PC-9 (cell line): ENCODE measurements around the gene CDK6. TPM values are rescaled to one million over a fixed set of nuclear protein-coding genes. Genes with fewer than 3 reads are reported as not detected.

Experiments used
- BruUV-seq: library from RNA; stranded (reverse); fragments of 400-500 nt; replicated peaks from 2 replicates; lab custom pipeline; 2021; lab: Mats Ljungman, UMichigan
- CTCF ChIA-PET: fragments of 300-600 bp; sonication (Branson Sonifier 250); formaldehyde crosslinking; loops from one replicate; lab custom pipeline; 2022; ENCODE audit warnings: antibody characterized with exemption; lab: Charles Lee
- POLR2A ChIA-PET: fragments of 300-600 bp; sonication (Branson Sonifier 250); formaldehyde crosslinking; loops from one replicate; lab custom pipeline; 2022; ENCODE audit warnings: antibody characterized with exemption; ENCODE audit not compliant: unreplicated experiment; lab: Charles Lee
- DNase-seq, 2 experiments: peaks; one replicate each; pipeline versions ENCODE4 v3.0.0 to v3.0.0-alpha.2; 2015 to 2022; ENCODE audit warnings: mixed read lengths in 1 of 2
- H2AFZ ChIP-seq: fragments of 200-600 bp; sonication (generic); 2 replicates; pipeline ENCODE4 v1.8.1; 2017; ENCODE audit warnings: antibody characterized with exemption
- H3F3A ChIP-seq: fragments of 200-600 bp; sonication (generic); 2 replicates; pipeline ENCODE4 v1.8.1; 2017; ENCODE audit warnings: antibody characterized with exemption, mild to moderate bottlenecking, low read depth; ENCODE audit not compliant: insufficient read depth
- H3K27ac ChIP-seq: fragments of 200-600 bp; sonication (generic); 2 replicates; pipeline ENCODE4 v1.6.1; 2016; ENCODE audit warnings: mixed run types
- H3K27me3 ChIP-seq: fragments of 200-600 bp; sonication (generic); 2 replicates; pipeline ENCODE4 v1.6.1; 2016; ENCODE audit warnings: low read depth, mixed run types; ENCODE audit not compliant: insufficient read depth
- H3K36me3 ChIP-seq: fragments of 200-600 bp; sonication (generic); 2 replicates; pipeline ENCODE4 v1.6.1; 2016; ENCODE audit warnings: low read depth, mixed run types
- H3K4me1 ChIP-seq: fragments of 200-600 bp; sonication (generic); replicated peaks from 2 replicates; pipeline ENCODE4 v1.6.1; 2016; ENCODE audit warnings: mixed run types; ENCODE audit not compliant: insufficient read depth
- H3K4me2 ChIP-seq: fragments of 200-600 bp; sonication (generic); 2 replicates; pipeline ENCODE4 v1.6.1; 2017; ENCODE audit warnings: mixed run types
- H3K4me3 ChIP-seq: fragments of 200-600 bp; sonication (generic); 2 replicates; pipeline ENCODE4 v1.6.1; 2016; ENCODE audit warnings: mixed run types
- H3K79me2 ChIP-seq: fragments of 200-600 bp; sonication (generic); 2 replicates; pipeline ENCODE4 v1.6.1; 2017; ENCODE audit warnings: low read depth, mixed run types
- H3K9me2 ChIP-seq: fragments of 200-600 bp; sonication (generic); 2 replicates; pipeline ENCODE4 v1.8.1; 2017; ENCODE audit warnings: mild to moderate bottlenecking; ENCODE audit not compliant: insufficient read depth
- H3K9me3 ChIP-seq: fragments of 200-600 bp; sonication (generic); 2 replicates; pipeline ENCODE4 v1.8.1; 2016; ENCODE audit warnings: low read depth; ENCODE audit not compliant: insufficient read depth
- H4K20me1 ChIP-seq: fragments of 200-600 bp; sonication (generic); 2 replicates; pipeline ENCODE4 v1.8.1; 2017; ENCODE audit not compliant: insufficient read depth
- CTCF ChIP-seq: fragments of 200-600 bp; sonication (generic); conservative IDR thresholded peaks from 2 replicates; pipeline ENCODE4 v1.6.1; 2017; ENCODE audit warnings: mixed run types, antibody characterized with exemption, mild to moderate bottlenecking, moderate library complexity
- EZH2 ChIP-seq: fragments of 200-600 bp; sonication (generic); IDR thresholded peaks from 2 replicates; pipeline ENCODE4 v1.8.0; 2017; ENCODE audit warnings: antibody characterized with exemption, low read depth
- intact Hi-C: fragments of 100-400 bp; cut with micrococcal nuclease; formaldehyde crosslinking; loops from one replicate; pipeline ENCODE4 v1.10.0; 2022; ENCODE audit not compliant: unreplicated experiment
- total RNA-seq: library from RNA; stranded (reverse); gene quantifications from 2 replicates; pipeline ENCODE4 v1.2.3, GENCODE V29; 2021

CDK6 gene
- total RNA-seq, 1 experiment from 2014 or later, result 49.5 TPM

DNA sequence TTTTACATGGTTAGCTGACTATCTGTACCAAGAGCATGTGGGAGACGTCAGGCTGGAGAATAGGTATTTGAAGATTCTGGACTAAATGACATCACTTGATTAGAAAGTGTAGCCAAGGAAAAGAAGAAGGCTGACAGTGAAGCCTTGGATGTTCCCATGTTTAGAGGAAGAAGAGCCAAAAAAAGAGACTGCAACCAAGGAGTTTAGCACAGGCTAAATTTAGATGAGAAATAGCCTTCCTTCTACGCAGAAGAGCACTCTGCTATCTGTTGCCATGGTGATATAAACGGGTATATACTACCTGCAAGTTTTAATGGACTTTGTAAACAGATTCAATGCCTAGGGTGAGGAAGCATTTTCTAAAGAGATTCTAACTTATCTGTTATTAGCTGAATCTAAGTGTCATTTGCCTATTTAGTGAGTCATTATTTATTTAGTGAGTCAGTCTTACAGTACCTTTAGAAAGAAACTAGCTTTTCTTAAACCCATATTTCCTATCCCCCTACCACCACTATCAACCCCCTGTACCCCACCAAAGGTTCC lies 69.8 kb downstream of the CDK6 start:
- Histone ChIP-seq H3F3A (peaks cover 52% of the 10 kb centered on the region), H3K4me3 (peak overlapping the region; percentile 9; the same call in 1 of the 2 replicates), H3K9me3 (peaks cover 7% of the 10 kb centered on the region; the same call in 1 of the 2 replicates), H3K36me3 (peaks cover 13% of the 10 kb centered on the region; the same call in 1 of the 2 replicates), H3K4me1 (peaks cover 68% of the 10 kb centered on the region), H3K27me3 (no peaks in the 10 kb centered on the region), H3K9me2 (no peaks in the 10 kb centered on the region), H3K27ac (peak overlapping the region; percentile 93), H3K79me2 (peaks cover 32% of the 10 kb centered on the region), H4K20me1 (no peaks in the 10 kb centered on the region), H2AFZ (no peak overlapping the region), H3K4me2 (peak overlapping the region; percentile 73)
- no TSS peak for BruUV-seq
- ChIA-PET POLR2A (interaction anchor here (0.6 to 0.7 kb wide), 3 partner anchors 37 to 151 kb away, joined by 4 to 9 read pairs (median 4); no protein-coding TSS in a partner anchor), CTCF (interaction anchor here (0.6 to 1.1 kb wide), 2 partner anchors 67 to 134 kb away, joined by 3 to 4 read pairs; no protein-coding TSS in a partner anchor)
- peak in 1 of 2 experiments; percentile 93 for DNase-seq
- TF ChIP-seq EZH2 (no peak), CTCF (no peak)
- intact Hi-C loops, result loop anchor here (2.0 to 10.0 kb wide), 5 partner anchors 42 to 348 kb away; partner anchors contain the start of gene SAMD9

DNA sequence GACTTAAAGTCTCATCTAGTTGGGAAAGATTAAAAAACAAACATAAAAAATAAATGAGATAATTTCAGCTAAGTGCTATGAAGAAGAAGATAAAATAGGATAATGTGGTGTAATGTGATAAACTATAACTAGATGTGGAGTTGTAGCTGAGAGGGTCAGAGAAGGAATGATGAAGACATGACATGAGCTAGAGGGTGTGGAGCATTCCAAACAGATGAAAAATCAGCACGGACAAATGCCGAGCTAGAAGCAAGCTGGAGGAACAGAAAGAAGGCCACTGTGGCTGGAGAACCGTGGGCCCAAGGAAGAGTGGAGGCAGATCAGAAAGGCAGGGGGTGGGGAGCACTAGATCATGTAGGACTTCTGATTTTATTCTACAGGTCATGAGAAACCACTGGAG lies 70.6 kb downstream of the CDK6 start:
- H4K20me1 ChIP-seq, result no peaks in the 10 kb centered on the region
- H3K9me2 ChIP-seq, result no peaks in the 10 kb centered on the region
- H3K27ac ChIP-seq, result peak overlapping the region; percentile 93
- ChIA-PET CTCF (no interaction called here), POLR2A (interaction anchor here (0.6 to 1.0 kb wide), 3 partner anchors 18 to 151 kb away, joined by 4 to 5 read pairs (median 4); no protein-coding TSS in a partner anchor)
- BruUV-seq, result no TSS peak
- peaks cover 52% of the 10 kb centered on the region for H3F3A ChIP-seq
- peak overlapping the region; percentile 73 for H3K4me2 ChIP-seq
- H3K27me3 ChIP-seq, result no peaks in the 10 kb centered on the region
- no peak overlapping the region for H2AFZ ChIP-seq
- intact Hi-C loops, result loop anchor here (2.0 to 10.0 kb wide), 5 partner anchors 43 to 349 kb away; partner anchors contain the start of gene SAMD9
- peaks cover 15% of the 10 kb centered on the region; the same call in 1 of the 2 replicates for H3K36me3 ChIP-seq
- TF ChIP-seq EZH2 (no peak), CTCF (no peak)
- H3K9me3 ChIP-seq, result peaks cover 7% of the 10 kb centered on the region; the same call in 1 of the 2 replicates
- H3K4me3 ChIP-seq, result peak overlapping the region; percentile 9; the same call in 1 of the 2 replicates
- peaks cover 35% of the 10 kb centered on the region for H3K79me2 ChIP-seq
- peaks cover 68% of the 10 kb centered on the region for H3K4me1 ChIP-seq
- peak; percentile 72 to 78 for DNase-seq

DNA sequence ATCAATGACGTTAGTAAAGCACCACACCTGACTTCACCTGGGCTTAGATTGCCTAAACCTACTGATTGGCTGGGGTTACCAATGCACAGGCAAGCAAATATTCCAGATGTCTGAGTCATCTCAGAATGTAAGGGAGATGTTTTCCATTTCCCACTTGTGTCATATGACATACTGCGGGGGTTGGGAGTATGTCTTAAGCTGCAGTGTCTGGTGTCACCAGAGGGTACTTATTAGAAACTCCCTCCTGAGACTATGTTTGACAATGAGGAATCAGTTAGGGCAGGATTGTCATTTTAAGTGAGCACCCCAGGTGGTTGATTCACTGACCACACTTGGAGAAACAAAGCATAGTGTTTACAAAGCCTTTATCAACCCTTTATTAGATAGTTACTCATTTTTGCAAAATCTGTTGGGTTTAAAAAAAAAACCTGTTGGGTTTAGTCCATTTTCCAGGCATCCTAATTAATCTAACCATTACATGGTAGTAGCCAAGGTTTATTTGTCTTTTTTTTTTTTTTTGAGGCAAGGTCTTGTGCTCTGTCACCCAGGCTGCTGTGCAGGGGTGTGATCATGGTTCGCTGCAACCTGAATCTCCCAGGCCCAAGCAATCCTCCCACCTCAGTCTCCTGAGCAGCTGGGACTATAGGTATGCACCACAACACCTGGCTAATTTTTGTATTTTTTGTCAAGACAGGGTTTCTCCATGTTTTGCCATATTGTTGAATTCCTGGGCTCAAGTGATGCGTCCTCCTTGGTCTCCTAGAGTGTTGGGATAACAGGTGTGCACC lies 72.5 kb downstream of the CDK6 start:
- intact Hi-C loops, result loop anchor here (1.0 to 10.0 kb wide), 5 partner anchors 12 to 351 kb away; partner anchors contain the start of gene SAMD9
- Histone ChIP-seq H3K4me3 (no peak overlapping the region), H3K27me3 (no peaks in the 10 kb centered on the region), H4K20me1 (no peaks in the 10 kb centered on the region), H3F3A (peaks cover 52% of the 10 kb centered on the region), H3K9me2 (no peaks in the 10 kb centered on the region), H3K27ac (peak overlapping the region; percentile 93), H3K4me2 (no peak overlapping the region; the same call in 1 of the 2 replicates), H3K9me3 (peaks cover 7% of the 10 kb centered on the region; the same call in 1 of the 2 replicates), H3K4me1 (peaks cover 67% of the 10 kb centered on the region), H2AFZ (no peak overlapping the region), H3K36me3 (peaks cover 21% of the 10 kb centered on the region; the same call in 1 of the 2 replicates), H3K79me2 (peaks cover 38% of the 10 kb centered on the region)
- peak; percentile 74 to 98 for DNase-seq
- ChIA-PET CTCF (no interaction called here), POLR2A (interaction anchor here (0.6 kb wide), 1 partner anchor 509 kb away, joined by 3 read pairs; no protein-coding TSS in a partner anchor)
- TF ChIP-seq EZH2, result no peak
- TF ChIP-seq CTCF, result no peak
- BruUV-seq, result TSS peak; percentile 9
